Aorta (tissue), 5 donors: ENCODE results near the gene LPGAT1. TPM values are rescaled to one million over a fixed set of nuclear protein-coding genes. Genes with fewer than 3 reads are reported as not detected.

Experiments used
- ATAC-seq: fragments of 200-7000 bp; cut with Tn5 transposase; one replicate; pipeline ENCODE4 v1.9.1; 2022; ENCODE audit warnings: moderate library complexity; ENCODE audit not compliant: low FRiP score
- DNase-seq, 2 donors: peaks; one replicate each; pipeline ENCODE4 v3.0.0-alpha.2; 2020
- H3K27ac ChIP-seq, 2 donors: one replicate each; pipeline ENCODE4 v1.5.1; 2013; ENCODE audit warnings: low read length in 2 of 2, mild to moderate bottlenecking in 2 of 2, moderate library complexity in 2 of 2, control low read depth in 1 of 2, inconsistent platforms in 1 of 2, low read depth in 1 of 2
- H3K27me3 ChIP-seq, 2 donors: one replicate each; pipeline ENCODE4 v1.6.1; 2013; ENCODE audit warnings: control low read depth in 1 of 2, low read length in 1 of 2, mild to moderate bottlenecking in 1 of 2, moderate library complexity in 1 of 2; ENCODE audit not compliant: insufficient read depth in 2 of 2, control insufficient read depth in 1 of 2
- H3K36me3 ChIP-seq, 2 donors: one replicate each; pipeline ENCODE4 v1.6.1; 2013; ENCODE audit warnings: control low read depth in 1 of 2, low read length in 1 of 2, mild to moderate bottlenecking in 1 of 2; ENCODE audit not compliant: insufficient read depth in 2 of 2, control insufficient read depth in 1 of 2
- H3K4me1 ChIP-seq, 2 donors: one replicate each; pipeline ENCODE4 v1.6.1; 2013; ENCODE audit warnings: low read length in 2 of 2, control low read depth in 1 of 2, mild to moderate bottlenecking in 1 of 2, moderate library complexity in 1 of 2; ENCODE audit not compliant: insufficient read depth in 2 of 2, control insufficient read depth in 1 of 2
- H3K4me3 ChIP-seq, 2 donors: one replicate each; pipeline ENCODE4 v1.5.1; 2013; ENCODE audit warnings: low read length in 2 of 2, control low read depth in 1 of 2, mild to moderate bottlenecking in 1 of 2
- H3K9me3 ChIP-seq: one replicate; pipeline ENCODE4 v1.6.1; 2013; ENCODE audit warnings: mild to moderate bottlenecking, low read length; ENCODE audit not compliant: control insufficient read depth
- WGBS, 2 donors: extraction: QIAGEN DNeasy Blood & Tissue Kit; methylation state at CpG; one replicate each; pipeline ENCODE4 v1.1.7; 2013; 5-methylcytosine and 5-hydroxymethylcytosine counted together
- intact Hi-C, 2 donors: fragments of 100-400 bp; cut with DNase I; formaldehyde crosslinking; loops; one replicate each; pipeline versions ENCODE4 v1.14.2 to v1.15.0; 2022
- polyA plus RNA-seq, 2 donors: library from polyadenylated mRNA; stranded (reverse); fragments of 200-250 nt; gene quantifications; one replicate each; pipeline ENCODE4 v1.2.3, GENCODE V29; 2013
- total RNA-seq, 2 donors: library from RNA; stranded (reverse); fragmentation: NEBNext Ultra II Directional; extraction: Animal tissue kit (Norgen Biotek cat#: 25700); gene quantifications; one replicate each; pipeline ENCODE4 v1.2.1, GENCODE V29; 2021
- donor health status: healthy with polysubstance abuse.
- donor health status: Bipolar disorder and iron deficiency.
- donor health status: DM: no; HTN: no; CAD: no.
- donor health status: DM: no; HTN: no; CAD: no.
- donor health status: DM: yes; HTN: yes; CAD: no.

Gene LPGAT1
- total and polyA plus RNA-seq, 4 donors, result 7.5 to 50.0 (median 26.3) TPM

- Histone ChIP-seq H3K4me1 (no peaks in the 10 kb centered on the region), H3K36me3 (peaks cover 0 to 5% of the 10 kb centered on the region in 2 donors), H3K27ac (no peak overlapping the region), H3K27me3 (no peaks in the 10 kb centered on the region), H3K9me3 (no peaks in the 10 kb centered on the region), H3K4me3 (no peak overlapping the region)
- intact Hi-C loops, result no loop called here
- 98 to 99% methylated on average over 2 of the region's 2 CpGs for WGBS, 2 donors
- ATAC-seq (no peak), DNase-seq (no peak)
These were observed 38.6 kb downstream of the LPGAT1 start for GRCh38 chr1:211791979-211792378.

GRCh38 chr1:211789641-211790464 is 40.7 kb downstream of the LPGAT1 start:
- ATAC-seq (no peak), DNase-seq (no peak)
- no peak overlapping the region for H3K4me3 ChIP-seq
- no peaks in the 10 kb centered on the region for H3K4me1 ChIP-seq
- H3K27ac ChIP-seq, result no peak overlapping the region
- H3K36me3 ChIP-seq, result peaks cover 0 to 5% of the 10 kb centered on the region in 2 donors
- intact Hi-C loops, result no loop called here
- H3K27me3 ChIP-seq, result no peaks in the 10 kb centered on the region
- no peaks in the 10 kb centered on the region for H3K9me3 ChIP-seq
- 90 to 91% methylated on average over 11 of the region's 11 CpGs for WGBS, 2 donors

GRCh38 chr1:211788626-211789025 is 41.9 kb downstream of the LPGAT1 start:
- Histone ChIP-seq H3K27me3 (no peaks in the 10 kb centered on the region), H3K36me3 (peaks cover 0 to 5% of the 10 kb centered on the region in 2 donors), H3K27ac (no peak overlapping the region), H3K4me3 (no peak overlapping the region), H3K4me1 (no peaks in the 10 kb centered on the region), H3K9me3 (no peaks in the 10 kb centered on the region)
- no peak for DNase-seq
- intact Hi-C loops, result no loop called here
- no peak for ATAC-seq
- WGBS, 2 donors, result 78 to 93% methylated on average over 4 of the region's 4 CpGs

DNA sequence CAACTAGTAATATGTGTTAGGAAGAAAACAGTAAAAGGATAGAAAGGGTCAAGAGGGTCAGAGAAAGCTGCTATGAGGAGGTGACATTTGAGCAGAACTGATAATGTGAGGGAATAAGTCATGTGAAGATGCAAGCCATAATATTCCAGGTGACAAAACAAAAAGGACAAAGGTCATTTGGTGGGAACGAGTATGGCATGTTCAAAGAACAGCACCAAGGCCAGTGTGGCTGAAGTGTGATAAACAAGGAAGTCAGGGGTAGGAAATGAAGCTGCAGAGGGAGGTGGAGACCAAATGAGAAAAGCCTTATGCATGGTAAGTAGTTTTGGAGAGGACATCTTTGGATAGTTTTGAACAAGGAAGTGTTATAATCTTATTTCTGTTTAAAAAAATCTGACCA is 46.7 kb downstream of the LPGAT1 start:
- intact Hi-C loops, result no loop called here
- 64 to 79% methylated on average over 1 of the region's 1 CpG for WGBS, 2 donors
- H3K36me3 ChIP-seq, result no peaks in the 10 kb centered on the region

GRCh38 chr1:211783266-211783665 is 47.3 kb downstream of the LPGAT1 start:
- H3K9me3 ChIP-seq, result no peaks in the 10 kb centered on the region
- no peaks in the 10 kb centered on the region for H3K27me3 ChIP-seq
- intact Hi-C loops, result no loop called here
- WGBS, 2 donors, result 71 to 74% methylated on average over 4 of the region's 4 CpGs
- no peaks in the 10 kb centered on the region for H3K36me3 ChIP-seq
- no peaks in the 10 kb centered on the region for H3K4me1 ChIP-seq
- H3K4me3 ChIP-seq, result no peak overlapping the region
- DNase-seq (no peak), ATAC-seq (no peak)
- no peak overlapping the region for H3K27ac ChIP-seq

More for the DNA sequence above, 46.7 kb downstream of the LPGAT1 start:
- Histone ChIP-seq H3K9me3 (no peaks in the 10 kb centered on the region), H3K27me3 (no peaks in the 10 kb centered on the region), H3K4me3 (no peak overlapping the region), H3K4me1 (no peaks in the 10 kb centered on the region), H3K27ac (no peak overlapping the region)
- no peak for DNase-seq
- ATAC-seq, result no peak

DNA sequence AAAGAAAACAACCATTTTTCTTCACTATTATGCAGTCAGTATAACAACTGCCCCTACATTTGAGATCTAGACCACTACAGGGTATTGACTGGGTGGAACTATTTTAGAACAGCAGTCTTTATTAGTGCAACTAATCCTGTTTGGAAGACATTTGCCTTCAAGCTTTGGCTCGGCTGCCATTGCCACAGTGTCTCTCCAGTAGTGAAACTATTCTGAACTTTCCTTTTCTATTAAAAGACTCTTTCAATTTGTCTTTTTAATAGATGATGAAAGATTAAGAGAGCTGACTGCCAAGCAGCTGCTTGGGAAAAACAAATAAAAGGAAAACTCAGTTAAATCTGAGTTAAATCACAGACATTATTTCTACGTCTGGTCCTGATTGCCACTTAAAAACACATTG is 49.3 kb downstream of the LPGAT1 start:
- no peak overlapping the region for H3K4me3 ChIP-seq
- no peaks in the 10 kb centered on the region for H3K9me3 ChIP-seq
- no peaks in the 10 kb centered on the region for H3K27me3 ChIP-seq
- H3K36me3 ChIP-seq, result no peaks in the 10 kb centered on the region
- ATAC-seq (no peak), DNase-seq (no peak)
- intact Hi-C loops, result no loop called here
- no peak overlapping the region for H3K27ac ChIP-seq
- no peaks in the 10 kb centered on the region for H3K4me1 ChIP-seq
- WGBS, 2 donors, result 2 to 5% methylated on average over 2 of the region's 2 CpGs

GRCh38 chr1:211775170-211775569 is 55.4 kb downstream of the LPGAT1 start:
- ATAC-seq, result no peak
- 85 to 88% methylated on average over 4 of the region's 4 CpGs for WGBS, 2 donors
- H3K9me3 ChIP-seq, result no peaks in the 10 kb centered on the region
- H3K27me3 ChIP-seq, result no peaks in the 10 kb centered on the region
- DNase-seq, result no peak
- H3K27ac ChIP-seq, result no peak overlapping the region
- no peaks in the 10 kb centered on the region for H3K36me3 ChIP-seq
- no peak overlapping the region for H3K4me3 ChIP-seq
- intact Hi-C loops, result no loop called here
- no peaks in the 10 kb centered on the region for H3K4me1 ChIP-seq

GRCh38 chr1:211764701-211765100 is 65.9 kb downstream of the LPGAT1 start:
- intact Hi-C loops, result no loop called here
- no peak for DNase-seq
- Histone ChIP-seq H3K27ac (no peak overlapping the region), H3K9me3 (no peaks in the 10 kb centered on the region), H3K36me3 (peaks cover 1 to 2% of the 10 kb centered on the region in 2 donors), H3K4me1 (no peaks in the 10 kb centered on the region), H3K4me3 (no peak overlapping the region), H3K27me3 (no peaks in the 10 kb centered on the region)
- WGBS, 2 donors, result 97 to 99% methylated on average over 1 of the region's 1 CpG
- ATAC-seq, result no peak

DNA sequence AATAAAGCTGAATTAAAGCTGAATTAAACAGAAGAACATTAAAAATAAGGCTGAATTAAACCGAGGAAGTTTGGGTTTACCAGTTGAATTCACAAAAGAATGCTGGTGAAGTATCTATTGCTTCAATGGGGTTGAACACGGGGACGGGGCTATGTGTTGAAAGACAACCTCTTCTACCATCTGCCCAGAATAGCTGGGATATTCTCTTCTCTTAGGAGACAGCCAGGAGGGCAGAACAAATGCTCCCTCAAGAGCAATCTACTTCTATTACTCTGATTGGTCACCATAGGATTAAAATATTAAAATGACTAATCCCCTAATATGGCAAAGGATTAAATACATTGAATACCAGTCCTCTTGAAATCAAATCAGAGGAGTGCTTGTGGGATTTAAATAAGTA is 68.4 kb downstream of the LPGAT1 start:
- intact Hi-C loops, result no loop called here
- ATAC-seq, result no peak
- no peak for DNase-seq

More for the DNA sequence above, 68.4 kb downstream of the LPGAT1 start:
- WGBS, 2 donors, result 95% methylated on average over 3 of the region's 3 CpGs
- H3K27me3 ChIP-seq, result no peaks in the 10 kb centered on the region
- H3K9me3 ChIP-seq, result no peaks in the 10 kb centered on the region
- H3K27ac ChIP-seq, result no peak overlapping the region
- no peak overlapping the region for H3K4me3 ChIP-seq
- peaks cover 1 to 2% of the 10 kb centered on the region in 2 donors for H3K36me3 ChIP-seq
- no peaks in the 10 kb centered on the region for H3K4me1 ChIP-seq
